Testis (tissue), 2 donors: ENCODE measurements around the gene GART.

Experiments used
- CTCF ChIP-seq, 3 experiments: fragments of 450-650 bp in 2 of 3; fragments of 200-600 bp in 1 of 3; sonication (generic) in 1 of 3; IDR thresholded peaks; one replicate each; pipeline ENCODE4 v1.5.1; 2016 to 2019; ENCODE audit warnings: antibody characterized with exemption in 3 of 3, mild to moderate bottlenecking in 2 of 3, moderate library complexity in 1 of 3
- POLR2A ChIP-seq: fragments of 450-650 bp; IDR thresholded peaks from one replicate; pipeline ENCODE4 v1.6.1; 2017; ENCODE audit warnings: antibody characterized with exemption, mild to moderate bottlenecking, moderate library complexity

- no peak for TF ChIP-seq CTCF (IDR thresholded peaks at IDR 0.05)
- TF ChIP-seq POLR2A, result no peak
These were observed 45.6 kb downstream of the GART start for GRCh38 chr21:33496345-33496744.
